ENCODE measurements around the gene SFMBT1.
"Not testable (repeated sequence)": the region's sequence is repeated elsewhere in the genome, so short reads cannot be mapped to it uniquely, and the experiment has no call there.

The SFMBT1 gene

DNA sequence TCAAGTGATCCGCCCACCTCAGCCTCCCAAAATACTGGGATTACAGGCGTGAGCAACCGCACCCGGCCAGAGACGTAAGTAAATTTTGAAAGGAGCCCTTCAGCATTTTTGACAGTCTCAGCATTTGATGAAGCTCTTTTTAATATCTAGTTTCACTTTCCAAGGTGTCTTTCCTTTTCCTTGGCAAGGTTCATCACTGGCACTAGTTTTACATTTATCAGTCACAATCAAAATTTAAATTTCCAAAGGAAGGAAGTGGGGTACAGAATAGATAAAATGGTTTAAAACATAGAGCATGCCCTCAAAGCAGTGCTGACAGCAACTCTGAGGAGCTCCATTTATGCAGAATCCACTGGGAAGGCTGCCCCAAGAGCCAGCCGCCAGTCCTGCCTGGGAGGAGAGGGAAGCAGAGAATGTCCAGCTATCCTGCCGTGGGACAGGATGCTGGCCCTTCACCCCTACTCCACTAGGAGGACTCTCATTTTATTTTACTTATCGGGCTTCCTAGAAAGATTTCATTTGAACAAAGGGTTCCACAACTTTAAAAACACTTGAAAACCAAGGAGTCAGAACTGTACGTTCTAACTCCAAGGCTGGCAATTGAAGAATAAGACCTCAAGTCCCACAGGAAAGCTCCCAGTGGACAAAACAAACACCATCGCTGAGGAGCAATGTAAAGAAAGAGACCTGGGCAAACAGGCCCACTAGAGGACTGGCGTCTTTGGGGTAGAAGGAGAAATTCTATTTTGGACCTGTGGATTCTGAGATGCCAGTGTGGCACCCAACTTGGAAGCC is 9.9 kb downstream of the SFMBT1 start:
- no peak for DNase-seq

DNA sequence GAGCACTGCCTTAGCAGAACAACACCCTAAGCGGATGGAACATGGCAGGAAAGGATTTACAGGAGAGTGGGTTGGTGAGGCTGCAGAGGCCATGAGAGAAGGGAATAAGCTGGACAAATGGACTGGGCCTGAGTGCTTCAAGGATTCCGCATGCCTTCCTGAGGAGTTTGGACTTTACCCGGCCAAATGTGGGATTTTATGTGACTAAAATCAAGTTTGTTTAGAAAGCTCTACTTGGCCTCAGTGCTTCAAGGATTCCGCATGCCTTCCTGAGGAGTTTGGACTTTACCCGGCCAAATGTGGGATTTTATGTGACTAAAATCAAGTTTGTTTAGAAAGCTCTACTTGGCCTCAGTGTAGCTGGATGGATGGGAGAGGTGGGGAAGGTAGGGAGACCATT is 10.9 kb downstream of the SFMBT1 start:
- not testable (repeated sequence) for DNase-seq

DNA sequence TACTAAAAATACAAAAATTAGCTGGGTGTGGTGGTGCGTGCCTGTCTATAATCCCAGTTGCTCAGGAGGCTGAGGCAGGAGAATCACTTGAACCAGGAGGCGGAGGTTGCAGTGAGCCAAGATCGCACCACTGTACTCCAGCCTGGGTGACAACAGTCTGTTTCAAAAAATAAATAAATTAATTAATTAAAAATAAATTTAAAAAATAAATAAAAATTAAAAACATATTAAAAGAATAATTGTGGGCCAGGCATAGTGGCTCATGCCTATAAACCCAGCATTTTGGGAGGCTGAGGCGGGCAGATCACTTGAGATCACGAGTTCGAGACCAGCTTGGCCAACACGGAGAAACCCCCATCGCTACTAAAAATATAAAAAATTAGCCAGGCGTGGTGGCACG is 11.5 kb downstream of the SFMBT1 start:
- not testable (repeated sequence) for DNase-seq

DNA sequence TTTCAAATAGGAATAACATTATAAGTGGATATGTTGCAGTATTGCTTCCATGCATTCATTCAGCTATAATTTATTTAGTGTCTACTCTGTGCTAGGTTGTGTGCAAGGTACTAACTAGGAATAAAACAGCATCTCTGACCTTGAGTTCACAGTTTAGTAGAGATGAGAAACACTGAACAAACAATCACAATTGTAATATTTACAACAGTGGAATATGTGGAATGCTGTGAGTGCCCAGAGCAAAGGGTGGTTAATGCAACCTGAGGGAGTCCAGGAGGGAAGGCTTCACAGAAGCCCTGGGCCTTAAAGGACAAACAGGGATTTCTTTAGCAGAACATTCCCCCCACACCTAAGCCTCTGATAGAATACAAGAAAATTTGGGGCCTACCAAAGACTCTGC is 13.3 kb downstream of the SFMBT1 start:
- no peak for DNase-seq

DNA sequence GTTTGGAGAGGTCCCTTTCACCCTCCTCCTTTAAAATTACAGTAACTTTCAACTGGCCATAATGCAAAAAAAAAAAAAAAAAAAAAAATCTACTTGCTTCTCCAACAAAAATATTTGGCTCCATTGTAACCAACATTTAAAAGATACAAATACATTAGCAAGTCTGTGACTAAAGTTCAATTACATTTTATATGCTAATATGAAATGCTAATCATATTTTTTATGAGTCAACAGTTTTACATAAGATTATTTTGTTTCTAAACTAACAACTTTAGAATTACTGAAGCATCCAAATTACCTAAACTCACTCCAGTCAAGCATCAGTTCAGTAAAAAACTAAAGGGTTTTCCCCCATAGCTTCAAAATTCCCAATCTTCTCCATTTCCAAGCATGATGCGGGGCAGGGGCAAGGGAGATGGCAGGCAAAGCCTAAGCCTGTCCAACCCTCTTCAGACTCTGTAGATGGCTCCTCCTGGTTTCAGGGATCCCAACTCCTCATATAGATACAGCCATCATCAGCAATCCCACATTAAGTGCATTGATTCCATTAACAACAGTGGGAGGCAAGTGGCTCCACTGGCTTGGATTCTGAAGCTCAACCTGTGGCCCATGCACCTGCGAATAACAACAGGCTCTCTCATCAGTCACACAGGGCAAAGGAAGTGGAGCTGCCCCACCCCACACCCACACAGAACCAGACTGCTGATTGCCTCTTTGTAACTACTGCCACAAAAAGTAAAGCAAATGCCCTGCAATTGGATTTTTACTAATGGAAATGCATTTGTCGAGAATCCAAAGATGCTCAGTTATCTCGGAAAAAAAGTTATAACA is 15.0 kb downstream of the SFMBT1 start:
- peak; percentile 44 to 50 for DNase-seq

DNA sequence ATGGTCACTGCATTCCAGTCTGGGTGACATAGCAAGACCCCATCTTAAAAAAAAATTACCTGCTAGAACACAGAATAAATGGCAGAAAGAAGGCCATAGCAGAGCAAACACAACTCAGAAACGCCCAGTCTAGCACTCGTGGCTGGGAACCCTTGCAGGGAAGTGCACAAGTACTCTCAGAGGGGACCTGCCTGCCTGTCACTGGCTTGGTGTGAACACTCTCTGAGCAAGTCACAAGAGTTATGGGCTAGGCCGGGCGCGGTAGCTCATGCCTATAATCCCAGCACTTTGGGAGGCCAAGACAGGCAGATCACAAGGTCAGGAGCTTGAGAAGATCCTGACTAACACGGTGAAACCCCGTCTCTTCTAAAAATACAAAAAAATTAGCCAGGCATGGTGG is 17.2 kb downstream of the SFMBT1 start:
- no peak for DNase-seq

DNA sequence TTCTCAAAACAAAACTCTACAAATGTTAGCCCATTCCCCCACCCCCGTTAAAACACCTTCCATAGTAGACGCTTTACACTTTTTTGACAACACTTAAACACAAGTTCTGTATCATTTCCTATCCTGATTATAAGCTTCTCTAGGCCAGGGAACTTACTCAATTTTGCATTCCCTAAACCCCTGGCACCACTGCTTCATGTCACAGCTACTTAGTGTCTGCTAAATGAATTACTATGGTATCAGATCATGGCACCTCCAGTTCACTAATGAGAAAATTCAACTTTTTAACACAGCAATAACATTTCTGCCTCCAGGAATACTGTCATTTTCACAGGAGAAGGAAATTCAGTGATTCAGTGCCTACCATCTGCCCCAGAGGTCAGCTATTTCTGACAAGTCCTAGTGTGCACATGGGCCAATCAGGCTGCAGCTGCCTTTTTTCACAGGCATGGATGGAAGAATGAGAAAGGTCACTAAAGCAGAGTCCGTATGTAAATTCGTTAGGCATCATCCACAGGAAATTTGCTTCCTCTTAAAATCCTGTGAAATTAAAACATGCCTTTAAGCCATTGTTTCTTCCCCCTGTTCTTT is 18.5 kb downstream of the SFMBT1 start:
- no peak for DNase-seq

DNA sequence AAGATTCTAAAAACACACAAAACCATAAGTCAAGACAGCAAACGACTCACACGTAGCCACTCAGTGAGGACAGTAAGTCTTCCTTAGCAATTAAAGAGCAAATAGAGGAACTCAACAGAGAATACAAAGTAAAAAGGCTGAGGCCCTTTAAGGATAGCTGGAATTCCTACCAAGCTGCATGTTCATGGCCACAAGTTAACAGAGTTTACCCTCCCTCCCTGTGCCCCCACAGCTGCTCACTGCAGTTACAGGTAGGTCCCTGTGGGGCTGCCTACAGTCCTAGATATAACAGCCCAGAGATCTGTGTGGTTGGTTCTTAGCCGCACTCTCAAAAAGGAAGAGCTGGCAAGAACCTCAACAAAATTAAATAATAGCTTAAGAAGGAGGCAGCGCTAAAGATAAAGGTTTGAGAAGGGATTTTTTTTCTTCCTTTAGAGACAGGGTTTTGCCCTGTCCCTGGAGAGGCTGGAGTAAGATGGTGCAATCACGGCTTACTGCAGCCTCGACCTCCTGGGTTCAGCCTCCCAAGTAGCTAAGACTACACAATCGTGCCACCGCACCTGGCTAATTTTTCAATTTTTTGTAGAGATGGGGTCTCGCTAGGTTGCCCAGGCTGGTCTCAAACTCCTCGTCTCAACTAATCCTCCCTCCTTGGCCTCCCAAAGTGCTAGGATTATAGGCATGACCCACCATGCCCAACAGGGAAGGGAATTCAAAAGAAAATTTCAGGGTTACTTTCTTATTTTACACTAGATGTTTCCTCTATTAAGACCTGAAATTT is 19.3 kb downstream of the SFMBT1 start:
- DNase-seq, result no peak

DNA sequence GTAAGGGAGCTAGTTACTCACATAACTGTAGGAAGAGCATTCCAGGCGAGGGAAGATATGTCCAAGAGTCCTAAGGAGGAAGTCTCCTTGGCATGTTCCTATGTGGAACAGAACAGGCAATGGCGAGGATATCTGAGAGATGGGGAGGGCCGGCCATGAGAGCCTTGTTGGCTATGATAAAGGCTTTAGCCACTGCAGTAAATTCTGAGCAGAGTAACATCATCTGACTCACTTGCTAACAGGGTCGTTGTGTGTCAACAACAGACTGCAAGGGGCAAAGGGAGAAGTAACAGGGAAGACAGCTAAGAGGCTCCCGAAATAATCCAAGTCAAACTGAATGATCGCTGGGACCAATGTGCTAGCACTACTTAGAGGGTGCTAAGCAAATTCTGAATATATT is 21.6 kb downstream of the SFMBT1 start:
- DNase-seq, result no peak

DNA sequence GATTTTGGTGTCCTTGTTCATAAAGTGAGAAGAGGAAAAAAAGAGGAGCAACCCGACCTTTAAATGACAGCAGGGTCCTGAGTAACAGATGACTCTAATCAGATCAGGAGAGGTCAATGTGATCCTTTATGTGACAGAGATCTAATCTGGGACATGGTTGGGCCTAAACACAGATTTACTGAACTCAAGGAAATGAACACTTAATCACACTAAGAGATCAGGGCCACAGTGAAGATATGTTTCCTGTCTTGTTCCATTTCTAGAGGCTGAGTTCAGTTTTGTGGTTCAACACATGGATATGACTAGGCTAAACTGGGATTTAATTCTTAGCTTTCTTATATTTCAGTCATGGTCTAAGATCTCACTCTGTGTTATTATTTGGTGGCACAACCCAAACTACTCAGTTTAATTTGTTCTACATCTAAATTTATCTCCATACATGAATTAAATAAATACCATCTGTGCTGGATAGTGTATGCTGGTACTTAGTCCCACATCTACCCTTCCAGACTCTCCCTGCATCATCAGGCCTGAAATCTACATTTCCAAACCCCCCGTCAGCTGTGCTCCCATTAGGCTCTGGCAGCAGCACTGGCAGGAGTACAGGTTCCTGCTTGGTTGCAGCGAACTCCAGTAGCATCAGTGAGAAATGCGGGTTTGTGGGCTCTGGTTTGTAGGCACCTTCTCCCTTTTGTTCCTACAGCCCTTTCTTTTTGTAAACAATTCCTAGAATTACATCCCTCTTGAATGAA is 22.6 kb downstream of the SFMBT1 start:
- DNase-seq, result no peak

DNA sequence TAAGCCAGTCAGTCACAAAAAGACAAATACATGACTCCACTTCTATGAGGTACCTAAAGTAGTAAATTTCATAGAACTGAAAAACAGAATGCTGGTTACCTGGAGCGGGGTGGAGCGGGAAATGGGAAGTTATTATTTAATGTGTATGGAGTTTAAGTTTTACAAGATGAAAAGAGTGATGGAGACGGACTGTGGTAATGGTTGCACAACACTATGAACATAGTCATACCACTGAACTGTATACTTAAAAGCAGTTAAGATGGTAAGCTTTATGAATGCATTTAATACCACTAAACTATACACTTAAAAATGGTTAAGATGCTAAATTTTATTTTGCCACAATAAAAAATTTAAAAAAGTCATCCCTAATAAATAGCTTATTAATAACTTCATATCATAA is 23.2 kb downstream of the SFMBT1 start:
- DNase-seq, result no peak

DNA sequence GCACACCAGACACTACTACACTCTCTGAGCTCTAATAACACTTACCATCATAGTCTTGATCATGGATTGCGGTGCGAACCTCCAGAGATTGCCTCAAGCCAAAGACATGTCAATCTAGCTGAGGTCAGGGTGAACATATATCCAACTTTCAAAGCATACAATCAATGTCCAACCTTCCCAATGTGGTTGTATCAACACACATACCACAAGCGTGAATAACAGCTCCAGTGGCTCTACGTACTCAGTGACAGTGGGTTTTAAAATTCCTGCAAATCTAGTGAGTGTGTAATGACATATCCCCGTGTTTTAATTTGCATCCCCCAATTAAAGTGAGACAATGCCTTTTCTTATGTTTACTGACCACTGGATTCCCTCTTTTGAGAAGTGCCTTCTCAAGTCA is 29.6 kb downstream of the SFMBT1 start:
- DNase-seq, result no peak

DNA sequence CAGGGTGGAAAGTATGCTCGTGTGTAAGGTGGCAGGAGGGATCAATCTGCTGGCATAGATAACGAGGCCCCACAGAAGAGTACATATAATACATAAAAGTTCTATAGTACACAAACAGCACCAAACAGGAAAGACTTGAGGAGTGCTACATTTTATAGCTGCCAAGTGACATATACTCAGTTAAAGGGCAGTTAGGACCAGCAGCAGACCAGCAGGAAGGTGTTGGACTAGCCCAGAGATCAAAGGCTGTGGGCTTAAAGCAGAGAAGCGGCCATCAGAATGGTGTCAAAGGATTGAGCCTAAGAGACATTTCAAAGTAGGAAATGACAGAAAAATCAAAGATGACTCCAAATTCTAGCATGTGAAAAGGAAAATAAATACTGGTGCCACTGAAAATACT is 34.5 kb downstream of the SFMBT1 start:
- DNase-seq, result no peak

DNA sequence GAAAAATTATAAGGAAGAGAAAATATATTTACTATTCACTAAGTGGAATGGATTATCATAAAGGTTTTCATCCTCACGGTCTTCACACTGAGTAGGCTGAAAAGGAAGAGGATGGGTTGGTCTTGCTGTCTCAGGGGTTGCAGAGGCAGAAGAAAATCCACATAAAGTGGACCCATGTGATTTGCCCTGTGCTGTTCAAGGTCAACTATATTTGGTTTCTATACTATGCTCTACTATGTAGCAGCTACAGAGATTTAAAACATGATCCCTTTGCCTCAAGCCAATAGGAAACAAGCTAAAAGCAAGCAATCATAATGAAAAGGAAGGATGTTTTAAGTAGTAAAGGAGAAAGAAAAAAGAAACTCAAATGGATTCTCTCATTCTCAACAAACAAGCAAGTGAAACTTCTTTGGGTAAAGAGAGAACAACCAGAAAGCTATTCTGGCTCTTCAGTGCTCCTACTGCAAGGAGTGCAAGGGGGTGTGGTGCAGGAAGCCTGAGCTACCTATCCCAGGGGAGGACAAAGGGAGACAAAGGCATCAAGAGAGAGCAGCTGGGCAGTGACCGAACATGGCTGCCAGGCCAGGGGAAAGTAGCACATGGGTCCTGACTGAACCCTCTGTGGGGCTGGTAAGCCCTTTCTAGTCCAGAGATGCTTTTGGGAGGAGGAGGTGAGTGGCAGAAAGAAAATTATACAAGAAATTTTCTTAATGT is 35.9 kb downstream of the SFMBT1 start:
- no peak for DNase-seq

DNA sequence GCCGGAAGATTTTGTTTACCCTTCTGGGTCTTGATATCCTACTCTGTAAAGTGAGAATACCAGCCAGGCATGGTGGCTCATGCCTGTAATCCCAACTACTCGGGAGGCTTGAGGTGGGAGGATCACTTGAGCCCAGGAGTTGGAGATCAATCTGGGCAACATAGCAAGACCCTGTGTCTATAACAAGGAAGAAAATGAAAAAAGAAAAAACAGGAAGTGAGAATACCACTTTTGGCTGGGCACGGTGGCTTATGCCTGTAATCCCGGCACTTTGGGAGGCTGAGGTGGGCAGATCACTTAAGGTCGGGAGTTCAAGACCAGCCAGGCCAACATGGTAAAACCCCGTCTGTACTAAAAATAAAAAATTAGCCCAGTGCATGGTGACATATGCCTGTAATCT is 36.9 kb downstream of the SFMBT1 start:
- no peak for DNase-seq

DNA sequence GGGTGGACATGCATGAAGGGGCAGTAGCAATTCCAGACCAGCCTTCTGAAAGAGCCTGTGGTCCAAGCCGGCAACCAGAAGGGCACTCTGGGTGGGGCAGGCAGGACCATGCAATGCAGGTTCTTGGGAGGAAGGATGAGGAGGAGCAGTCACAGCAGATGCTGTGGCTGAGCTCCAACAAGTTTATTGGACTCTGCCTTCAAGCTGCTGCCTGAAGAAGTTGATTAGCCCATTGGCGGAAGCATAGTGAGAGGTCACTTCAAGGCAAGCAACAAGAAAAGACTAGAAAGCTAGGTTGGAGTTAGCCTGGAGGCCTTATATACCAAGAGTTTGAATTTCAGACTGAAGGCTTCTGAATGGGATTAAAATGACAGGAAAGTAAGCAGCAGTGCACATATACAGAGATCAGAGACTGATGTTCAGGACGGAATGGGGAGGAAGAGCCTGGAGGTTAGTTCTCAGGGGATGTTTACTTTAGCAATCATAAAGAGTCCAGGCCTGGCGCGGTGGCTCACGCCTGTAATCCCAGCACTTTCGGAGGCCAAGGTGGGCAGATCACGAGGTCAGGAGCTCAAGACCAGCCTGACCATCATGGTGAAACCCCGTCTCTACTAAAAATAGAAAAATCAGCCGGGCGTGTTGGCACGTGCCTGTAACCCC is 39.9 kb downstream of the SFMBT1 start:
- no peak for DNase-seq

DNA sequence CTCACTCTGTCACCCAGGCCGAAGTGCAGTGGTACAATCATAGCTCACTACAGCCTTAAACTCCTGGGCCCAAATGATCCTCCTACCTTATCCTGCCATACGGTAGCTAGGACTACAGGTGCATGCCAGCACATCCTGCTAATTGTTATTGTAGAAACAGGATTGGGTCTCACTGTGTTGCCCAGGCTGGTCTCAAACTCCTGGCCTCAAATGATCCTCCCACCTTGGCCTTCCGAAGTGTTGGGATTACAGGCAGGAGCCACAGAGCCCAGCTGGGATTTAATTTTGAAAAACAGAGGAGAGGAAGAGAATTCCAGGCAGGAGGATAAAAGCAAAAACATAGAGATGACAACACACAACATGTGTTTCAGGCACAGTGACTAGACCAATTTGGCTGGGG is 40.5 kb downstream of the SFMBT1 start:
- DNase-seq, result no peak

DNA sequence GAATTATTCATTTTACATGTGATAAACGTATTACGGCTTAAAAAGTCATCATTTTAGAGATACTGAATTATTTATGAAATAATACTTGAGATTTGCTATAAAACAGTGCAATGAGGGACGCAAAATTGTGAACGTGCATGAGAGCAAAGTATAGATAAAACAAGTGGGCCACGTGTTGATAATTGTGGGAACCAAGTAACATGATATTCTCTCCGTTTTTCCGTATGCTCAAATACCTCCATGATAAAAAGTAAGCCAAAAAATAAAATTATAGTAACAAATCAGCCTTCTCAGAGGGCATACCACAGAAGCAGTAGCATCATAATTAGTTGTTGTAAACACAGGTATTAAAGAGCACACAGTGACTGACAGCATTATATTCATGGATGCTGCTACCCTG is 42.6 kb downstream of the SFMBT1 start:
- no peak for DNase-seq

DNA sequence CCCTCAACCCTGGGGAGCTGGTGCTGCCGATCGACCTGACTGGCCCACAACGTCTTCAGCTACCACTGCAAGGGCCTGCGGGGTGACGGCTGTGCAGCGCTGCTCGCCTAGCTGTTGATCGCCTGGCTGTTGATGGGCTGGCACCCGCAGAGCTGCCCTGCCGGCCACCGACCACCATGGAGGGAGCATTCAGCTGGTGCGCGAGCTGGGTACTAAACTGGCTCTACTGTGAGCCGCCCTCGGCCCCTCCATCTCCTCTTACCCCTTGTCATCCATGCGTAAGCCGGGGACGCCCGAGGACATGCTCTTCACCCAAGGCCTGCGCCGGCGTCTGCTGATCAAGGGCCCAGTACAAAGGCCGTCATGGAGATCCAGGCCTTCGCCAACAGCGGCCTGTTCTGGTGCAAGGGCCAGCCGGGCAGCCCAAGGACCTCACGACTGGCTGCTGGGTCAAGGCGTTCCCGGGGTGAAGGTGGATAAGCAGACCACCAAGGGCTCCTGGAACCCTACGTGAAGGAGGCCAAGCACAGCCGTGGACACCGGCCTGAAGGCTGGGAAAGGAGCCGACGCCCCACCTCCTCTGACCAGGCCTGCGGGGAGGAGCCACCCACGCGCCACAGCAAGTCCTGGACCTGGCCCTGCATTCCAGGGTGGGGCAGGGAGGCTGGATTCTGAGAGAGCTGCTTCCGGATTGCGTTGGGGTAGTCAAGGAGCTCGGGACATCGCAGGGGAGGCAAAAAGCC is 46.9 kb downstream of the SFMBT1 start:
- DNase-seq, result no peak

DNA sequence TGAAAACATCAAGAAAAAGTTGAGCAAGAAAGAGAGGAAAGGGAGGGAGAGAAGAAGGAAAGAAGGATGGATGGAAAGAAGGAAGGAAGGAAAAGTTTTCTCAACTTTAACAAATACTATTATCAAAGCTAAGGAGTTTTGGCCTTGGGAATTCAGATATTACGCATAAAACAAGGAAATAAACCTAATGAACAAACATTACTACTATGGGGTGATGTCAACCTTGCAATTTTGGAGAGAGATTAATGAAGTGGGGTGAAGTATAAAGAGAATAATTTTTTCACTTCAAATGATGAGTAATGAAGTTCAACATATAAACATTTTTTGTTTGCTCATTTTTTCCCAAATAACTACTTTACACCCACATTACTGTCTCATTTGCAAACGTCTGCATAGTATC is 55.2 kb downstream of the SFMBT1 start:
- no peak for DNase-seq
